ENCODE data around the gene AKR1A1.
"Not testable (repeated sequence)": the region's sequence is repeated elsewhere in the genome, so short reads cannot be mapped to it uniquely, and the experiment has no call there.

AKR1A1 gene

GRCh38 chr1:45523975-45524374 is 26.7 kb upstream of the AKR1A1 start:
- FAIRE-seq: not testable (repeated sequence)

DNA sequence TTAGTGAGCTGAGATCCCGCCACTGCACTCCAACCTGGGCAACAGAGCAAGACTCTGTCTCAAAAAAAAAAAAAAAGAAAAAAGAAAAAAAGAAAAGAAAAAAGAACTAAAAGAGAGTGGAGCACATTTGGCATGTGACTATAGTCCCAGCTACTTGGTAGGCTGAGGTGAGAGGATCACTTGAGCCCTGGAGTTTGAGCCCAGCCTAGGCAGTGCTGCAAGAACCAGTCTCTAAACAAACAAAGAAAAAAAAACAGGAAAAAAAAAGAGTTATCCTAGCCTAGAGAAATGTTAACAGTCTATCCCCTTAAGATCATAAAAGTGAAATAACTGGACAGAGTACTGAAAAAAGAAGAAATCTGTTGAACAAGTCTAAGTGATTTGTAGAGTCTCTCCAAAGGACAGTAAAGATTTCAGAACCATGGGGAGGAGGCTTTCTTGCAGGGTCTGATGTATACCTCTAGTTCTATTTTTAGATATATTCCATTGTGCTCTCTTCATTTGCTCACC is 24.4 kb upstream of the AKR1A1 start:
- no peak for FAIRE-seq

GRCh38 chr1:45530632-45531135 is 19.9 kb upstream of the AKR1A1 start:
- FAIRE-seq: no peak

DNA sequence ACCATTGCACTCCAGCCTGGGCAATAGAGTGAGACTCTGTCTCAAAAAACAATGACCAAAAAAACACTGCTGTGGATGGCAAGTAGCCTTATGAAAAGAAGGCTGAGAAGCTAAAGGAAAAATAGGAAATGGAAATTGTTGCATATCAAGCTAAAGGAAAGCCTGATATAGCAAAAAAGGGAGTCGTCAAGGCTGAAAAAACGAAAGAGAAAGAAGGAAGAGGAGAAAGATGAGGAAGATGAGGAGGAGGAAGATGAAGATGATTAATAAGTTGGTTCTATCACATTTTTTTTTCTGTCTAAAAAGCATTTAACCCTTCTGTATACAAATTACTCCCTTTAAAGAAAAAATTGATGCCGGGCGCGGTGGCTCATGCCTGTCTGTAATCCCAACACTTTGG is 18.8 kb upstream of the AKR1A1 start:
- no peak for FAIRE-seq

GRCh38 chr1:45535988-45536766 is 14.4 kb upstream of the AKR1A1 start:
- FAIRE-seq: no peak

GRCh38 chr1:45536886-45537285 is 13.7 kb upstream of the AKR1A1 start:
- FAIRE-seq: no peak

DNA sequence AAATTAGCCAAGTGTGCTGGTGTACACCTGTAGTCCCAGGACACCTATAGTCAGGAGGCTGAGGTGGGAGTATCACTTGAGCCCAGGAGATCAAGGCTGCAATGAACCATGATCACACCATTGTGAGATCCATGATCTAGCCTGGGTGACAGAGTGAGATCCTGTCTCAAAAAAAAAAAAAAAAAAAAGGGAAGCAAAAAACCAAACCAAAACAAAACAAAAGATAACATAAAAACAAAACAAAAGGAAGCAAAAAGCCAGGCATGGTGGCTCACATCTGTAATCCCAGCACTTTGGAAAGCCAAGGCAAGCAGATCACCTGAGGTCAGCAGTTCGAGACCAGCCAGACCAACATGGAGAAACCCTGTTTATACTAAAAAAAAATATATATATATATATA is 9.4 kb upstream of the AKR1A1 start:
- no peak for FAIRE-seq

GRCh38 chr1:45542591-45542990 is 8.0 kb upstream of the AKR1A1 start:
- FAIRE-seq: no peak

DNA sequence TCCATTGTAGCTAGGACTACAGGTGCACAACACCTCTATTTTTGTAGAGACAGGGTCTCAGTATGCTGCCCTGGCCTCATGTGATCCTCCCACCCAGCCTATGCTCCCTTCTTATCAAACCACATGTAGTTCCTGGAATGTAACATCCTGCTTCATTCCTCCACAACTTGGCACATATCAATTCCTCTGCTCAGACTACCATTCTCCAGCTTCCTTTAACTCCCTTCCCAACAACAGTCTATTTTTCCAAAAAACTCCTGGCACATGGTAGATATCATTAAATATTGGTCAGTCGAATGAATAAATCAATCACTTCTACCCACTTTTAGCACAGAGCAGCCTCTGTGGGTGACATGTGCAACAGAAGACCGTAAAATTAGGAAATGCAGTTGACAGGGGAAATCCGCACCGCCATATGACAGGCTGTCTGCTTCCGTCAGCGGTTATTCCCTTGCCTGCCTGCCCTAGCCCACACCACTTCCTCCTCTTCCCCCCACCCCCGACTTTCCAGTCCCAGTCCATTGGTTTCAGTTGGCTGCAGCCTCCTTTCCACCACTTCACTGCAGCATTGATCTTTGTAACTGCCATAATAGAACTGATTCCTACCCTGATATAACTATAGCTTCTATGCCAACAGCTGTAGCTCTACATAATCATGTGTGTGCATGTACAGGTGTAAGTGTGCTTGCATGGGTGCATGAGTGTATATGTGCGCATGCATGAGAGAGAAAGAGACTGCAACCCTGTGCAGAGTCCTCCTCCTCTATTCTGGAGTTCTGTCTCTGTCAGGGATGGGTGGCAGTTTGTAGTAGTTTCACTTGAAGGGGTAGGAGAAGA is 6.8 kb upstream of the AKR1A1 start:
- no peak for FAIRE-seq

- FAIRE-seq: no peak
These were observed 6.1 kb upstream of the AKR1A1 start for GRCh38 chr1:45544530-45544929.

DNA sequence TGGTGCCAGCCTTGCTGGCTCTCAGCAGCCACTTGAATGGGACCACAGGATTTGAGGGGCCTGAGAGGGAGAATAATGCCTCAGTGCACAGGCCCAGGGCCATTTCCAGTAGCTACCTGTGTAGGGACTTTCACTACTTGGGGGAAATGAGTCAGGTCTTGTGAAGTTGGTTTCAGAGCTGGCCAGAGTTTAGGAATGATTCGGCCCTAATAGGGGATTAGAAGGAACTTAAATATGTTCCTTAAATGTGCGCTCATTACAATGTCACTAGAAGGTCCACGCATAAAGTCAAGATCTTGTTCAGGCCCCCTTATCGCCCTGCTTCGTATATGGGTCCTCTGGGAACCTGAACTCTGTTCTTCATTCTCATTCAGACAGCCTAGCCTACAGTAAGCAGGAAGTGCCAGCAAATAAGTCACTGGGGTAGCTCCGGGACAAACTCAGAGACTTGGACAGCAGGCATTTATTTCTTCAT is 5.6 kb upstream of the AKR1A1 start:
- no peak for FAIRE-seq

DNA sequence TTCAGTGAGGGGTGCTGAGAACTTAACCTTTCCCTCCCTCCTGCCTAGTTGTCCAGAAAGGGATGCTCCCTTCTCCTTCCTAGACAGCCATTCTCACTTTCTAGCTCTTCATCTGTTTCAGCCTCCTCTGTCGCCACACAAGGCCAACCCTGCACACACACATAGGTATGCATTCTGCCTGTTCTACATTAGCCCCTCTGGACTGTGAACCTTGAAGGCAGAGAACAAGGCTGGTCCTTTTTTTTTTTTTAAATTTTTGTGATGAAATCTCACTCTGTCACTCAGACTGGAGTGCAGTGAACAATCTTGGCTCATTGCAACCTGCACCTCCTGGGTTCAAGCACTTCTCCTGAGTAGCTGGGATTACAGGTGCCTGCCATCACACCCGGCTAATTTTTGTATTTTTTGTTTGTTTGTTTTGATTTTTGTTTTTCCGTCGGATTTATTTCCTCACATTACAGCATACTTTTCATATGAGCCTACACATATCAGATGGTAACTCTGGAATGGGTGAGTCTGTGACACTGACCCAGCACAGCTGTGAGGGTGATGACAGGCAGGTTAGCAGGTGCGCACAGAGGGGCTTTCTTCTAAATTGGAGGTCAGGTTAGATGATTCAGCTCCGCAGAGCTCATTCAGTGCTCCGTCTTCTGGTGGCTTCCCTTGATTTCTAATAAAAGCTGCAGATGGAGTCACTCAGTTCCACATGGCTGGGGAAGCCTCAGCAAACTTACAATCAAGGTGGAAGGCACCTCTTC is 4.9 kb upstream of the AKR1A1 start:
- FAIRE-seq: no peak

DNA sequence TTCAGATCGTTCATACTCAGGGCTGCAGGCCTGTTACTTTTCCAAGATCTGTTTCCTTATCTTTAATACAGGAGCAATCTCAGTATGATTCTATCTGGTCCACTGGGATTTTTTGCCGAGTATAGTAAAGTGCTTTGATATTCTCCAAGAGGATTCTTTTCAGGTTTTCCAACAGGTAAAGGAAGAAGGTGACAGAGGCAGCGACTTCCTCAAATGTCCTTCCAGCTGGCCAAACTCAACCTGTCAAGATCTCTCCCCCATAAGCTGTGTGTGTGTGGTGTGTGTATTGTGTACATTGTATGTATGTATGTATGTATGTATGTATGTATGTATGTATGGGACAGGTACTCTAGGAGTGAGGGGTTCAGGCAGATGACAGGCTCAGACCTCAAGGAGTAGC is 1.1 kb downstream of the AKR1A1 start:
- no peak for FAIRE-seq

DNA sequence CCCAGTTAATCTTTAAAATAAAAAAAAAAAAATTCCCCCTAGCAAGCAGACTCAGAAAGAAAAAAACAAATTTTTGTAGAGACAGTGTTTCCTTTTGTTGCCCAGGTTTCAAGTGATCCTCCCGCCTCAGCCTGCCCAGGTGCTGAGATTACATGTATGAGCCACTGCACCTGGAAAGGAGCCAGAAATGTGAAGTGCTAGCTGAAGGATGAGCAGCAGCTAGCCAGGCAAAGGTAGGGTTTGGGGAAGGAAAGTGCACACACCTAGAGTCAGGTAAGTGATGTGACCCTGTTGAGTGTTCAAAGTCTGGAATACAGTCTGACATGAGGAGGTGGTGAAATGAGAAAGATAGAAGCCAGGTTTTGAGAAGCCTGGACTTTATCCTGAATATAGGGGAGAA is 1.7 kb downstream of the AKR1A1 start:
- no peak for FAIRE-seq

DNA sequence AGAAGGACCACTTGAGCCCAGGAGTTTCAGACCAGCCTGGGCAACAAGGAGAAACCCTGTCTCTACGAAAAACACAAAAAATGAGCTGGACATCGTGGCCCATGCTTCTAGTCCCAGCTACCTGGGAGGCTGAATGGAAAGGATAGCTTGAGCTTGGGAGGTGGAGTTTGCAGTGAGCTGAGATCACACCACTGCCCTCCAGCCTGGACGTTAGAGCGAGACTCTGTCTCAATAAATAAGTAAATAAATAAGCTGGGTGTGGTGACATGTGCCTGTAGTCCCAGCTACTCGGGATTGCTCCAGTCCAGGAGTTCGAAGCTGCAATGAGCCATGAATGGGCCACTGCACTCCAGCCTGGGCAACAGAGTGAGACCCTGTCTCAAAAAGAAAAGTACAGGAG is 3.6 kb downstream of the AKR1A1 start:
- no peak for FAIRE-seq

DNA sequence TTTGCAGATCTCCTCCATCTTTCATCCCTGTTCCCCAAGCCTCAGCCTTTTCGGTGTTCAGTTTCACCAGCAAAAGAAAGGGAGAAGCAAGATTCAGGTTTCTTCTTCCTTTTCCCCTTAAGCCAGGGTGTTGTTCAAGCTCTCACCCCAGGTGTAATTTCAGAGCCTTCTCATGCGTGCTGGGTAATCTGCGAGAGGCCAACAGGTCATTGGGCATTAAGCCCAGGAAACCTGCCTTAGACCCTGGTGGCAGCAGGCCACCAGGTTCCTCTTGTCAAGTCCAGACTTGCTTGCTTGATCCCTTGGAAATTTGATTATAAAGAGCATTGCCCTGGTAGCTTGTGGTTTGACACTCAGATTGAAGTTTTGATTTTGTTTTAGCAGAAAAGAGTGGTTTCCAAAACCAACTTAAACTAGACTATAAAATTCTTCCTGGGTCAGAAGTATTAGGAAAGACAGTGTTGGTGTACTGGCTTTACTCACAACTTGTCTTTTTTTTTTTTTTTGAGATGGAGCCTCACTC is 6.9 kb downstream of the AKR1A1 start:
- FAIRE-seq: no peak

- no peak for FAIRE-seq
These were observed 13.2 kb downstream of the AKR1A1 start for GRCh38 chr1:45563843-45564242.

- no peak for FAIRE-seq
These were observed 16.1 kb downstream of the AKR1A1 start for GRCh38 chr1:45566722-45567121.

DNA sequence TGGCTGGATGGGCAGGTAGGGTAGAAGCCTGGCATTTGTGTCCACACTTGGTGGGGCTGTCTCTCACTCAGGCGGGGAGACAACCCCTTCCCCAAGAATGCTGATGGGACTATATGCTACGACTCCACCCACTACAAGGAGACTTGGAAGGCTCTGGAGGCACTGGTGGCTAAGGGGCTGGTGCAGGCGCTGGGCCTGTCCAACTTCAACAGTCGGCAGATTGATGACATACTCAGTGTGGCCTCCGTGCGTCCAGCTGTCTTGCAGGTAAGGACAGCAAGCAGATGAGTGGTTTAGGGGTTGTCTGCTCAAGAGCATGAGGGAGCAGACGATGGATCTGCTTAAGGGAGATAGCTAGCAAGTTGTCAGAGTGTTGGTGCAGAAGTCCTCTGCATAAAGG is 17.3 kb downstream of the AKR1A1 start:
- FAIRE-seq: no peak

DNA sequence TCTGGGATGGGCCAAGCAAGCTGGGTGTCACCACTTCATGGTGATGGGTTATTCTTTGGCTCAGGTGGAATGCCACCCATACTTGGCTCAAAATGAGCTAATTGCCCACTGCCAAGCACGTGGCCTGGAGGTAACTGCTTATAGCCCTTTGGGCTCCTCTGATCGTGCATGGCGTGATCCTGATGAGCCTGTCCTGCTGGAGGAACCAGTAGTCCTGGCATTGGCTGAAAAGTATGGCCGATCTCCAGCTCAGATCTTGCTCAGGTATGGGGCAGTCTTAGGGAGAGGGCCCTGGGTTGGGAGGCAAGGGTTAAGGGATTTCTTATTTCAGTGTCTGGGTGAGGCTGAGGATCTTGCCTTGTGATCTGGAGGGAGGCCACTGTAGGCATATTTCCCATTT is 17.8 kb downstream of the AKR1A1 start:
- FAIRE-seq: no peak

GRCh38 chr1:45569571-45569961 is 18.9 kb downstream of the AKR1A1 start:
- no peak for FAIRE-seq

DNA sequence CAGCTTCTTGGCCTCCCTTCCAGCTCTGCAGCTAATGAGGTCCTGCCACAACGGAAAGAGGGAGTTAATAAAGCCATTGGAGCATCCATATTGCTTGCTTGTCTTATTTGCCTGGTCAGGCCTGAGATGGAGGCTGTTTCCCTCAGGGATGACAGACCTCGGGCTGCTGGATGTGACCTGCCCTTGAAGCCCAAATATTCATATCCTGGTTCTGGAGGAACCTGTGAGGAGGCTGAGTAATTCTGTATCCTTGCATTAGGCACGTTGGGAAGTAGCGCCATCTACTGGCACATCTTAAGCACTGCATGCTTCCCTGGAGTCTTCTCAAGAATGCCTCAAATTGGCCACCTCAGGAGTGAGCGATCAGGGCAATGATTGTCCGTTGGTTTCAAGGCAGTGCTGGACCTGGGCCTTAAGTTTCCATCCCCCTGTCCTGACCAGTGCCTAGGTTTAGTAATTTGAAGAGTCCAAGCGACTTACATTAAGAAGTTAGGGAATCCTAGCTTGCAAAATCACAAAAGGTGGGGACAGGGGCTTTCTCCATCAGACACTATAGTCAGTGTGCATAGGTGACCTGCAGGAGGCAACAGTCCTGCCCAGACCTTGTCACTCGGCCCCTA is 19.4 kb downstream of the AKR1A1 start:
- FAIRE-seq: no peak
